Motor neuron (in vitro differentiated cells): ENCODE data around the gene SOBP. TPM values are rescaled to one million over a fixed set of nuclear protein-coding genes. Genes with fewer than 3 reads are reported as not detected.

Source experiments
- ATAC-seq, 8 experiments: fragments of 200-7000 bp; cut with Tn5 transposase; replicated peaks in 6 of 8; 2 replicates each; pipeline ENCODE4 v1.8.0; 2021; ENCODE audit warnings: mild to moderate bottlenecking in 8 of 8, moderate library complexity in 8 of 8
- H3K27ac ChIP-seq, 2 donors: fragments of 250-450 bp; sonication (Bioruptor Pico); 2 replicates each; pipeline ENCODE4 v1.9.0; 2021; ENCODE audit warnings: antibody characterized with exemption in 2 of 2, mild to moderate bottlenecking in 2 of 2, moderate library complexity in 1 of 2
- H3K4me1 ChIP-seq, 2 donors: fragments of 250-450 bp; sonication (Bioruptor Pico); replicated peaks in 1 of 2; 2 replicates each; pipeline ENCODE4 v1.6.1; 2021; ENCODE audit warnings: antibody characterized with exemption in 2 of 2, mild to moderate bottlenecking in 2 of 2, moderate library complexity in 1 of 2
- H3K4me3 ChIP-seq, 5 donors: fragments of 250-450 bp; sonication (Bioruptor Pico); 2 replicates each; pipeline ENCODE4 v1.9.0; 2021; ENCODE audit warnings: antibody characterized with exemption in 5 of 5, mild to moderate bottlenecking in 5 of 5, moderate library complexity in 4 of 5
- WGBS, 10 experiments: fragments of 450-650 bp; shearing (Covaris generic); methylation state at CpG; one replicate each; pipeline ENCODE4 v1.0.0; 2022; 5-methylcytosine and 5-hydroxymethylcytosine counted together
- in situ Hi-C, 9 experiments: fragments of 400-800 bp; cut with MboI; loops; one replicate each; pipeline ENCODE4 v1.15.0; 2021; ENCODE audit warnings: low sequenced_read_pairs in 9 of 9, low pct_unique_long_range_greater_than_20kb in 2 of 9; ENCODE audit not compliant: unreplicated experiment in 9 of 9
- total RNA-seq, 8 experiments: library from RNA; unstranded; fragments of 300-600 nt; gene quantifications; 2 replicates each; pipeline versions ENCODE4 v1.2.3 to v1.2.4, GENCODE V29; 2022

The SOBP gene
- total RNA-seq, 8 experiments from 2014 or later = 1.2 to 42.5 (median 9.6) TPM

GRCh38 chr6:107668743-107669474 lies 179.0 kb downstream of the SOBP start:
- 77 to 100% (median 93%) methylated on average over 1 to 15 of the region's 23 CpGs; no CpG with 5 or more reads in 5 of the 10 experiments for WGBS, 10 experiments

GRCh38 chr6:107670792-107671199 lies 180.9 kb downstream of the SOBP start:
- in situ Hi-C loops = loop anchor here in 3 of 9 experiments (10.0 to 25.0 kb wide), 3 partner anchors 167 to 358 kb away; no protein-coding TSS in a partner anchor
- Histone ChIP-seq H3K4me1 (peaks cover 48 to 51% of the 10 kb centered on the region in 2 donors), H3K27ac (no peak overlapping the region), H3K4me3 (no peak overlapping the region)
- ATAC-seq = peak; percentile 19 to 70 (median 50)
- WGBS, 10 experiments = 0 to 46% (median 33%) methylated on average over 1 to 6 of the region's 9 CpGs; no CpG with 5 or more reads in 3 of the 10 experiments

More at GRCh38 chr6:107668743-107669474, 179.0 kb downstream of the SOBP start:
- Histone ChIP-seq H3K4me1 (peaks cover 39 to 44% of the 10 kb centered on the region in 2 donors), H3K4me3 (no peak overlapping the region), H3K27ac (no peak overlapping the region)
- no peak for ATAC-seq
- in situ Hi-C loops = loop anchor here in 2 of 9 experiments (25.0 kb wide), 2 partner anchors 168 to 357 kb away; no protein-coding TSS in a partner anchor

- peaks cover 27 to 28% of the 10 kb centered on the region in 2 donors for H3K4me1 ChIP-seq
- peak in 3 of 8 experiments; percentile 64 to 77 (median 66) for ATAC-seq
- 39 to 95% (median 84%) methylated on average over 2 to 13 of the region's 13 CpGs for WGBS, 10 experiments
- no peak overlapping the region for H3K27ac ChIP-seq
- no peak overlapping the region for H3K4me3 ChIP-seq
- in situ Hi-C loops = loop anchor here in 3 of 9 experiments (10.0 to 25.0 kb wide), 3 partner anchors 164 to 361 kb away; no protein-coding TSS in a partner anchor
Measured at GRCh38 chr6:107673076-107673494, 183.2 kb downstream of the SOBP start.

- in situ Hi-C loops = loop anchor here in 5 of 9 experiments (10.0 to 25.0 kb wide), 3 partner anchors 162 to 363 kb away; no protein-coding TSS in a partner anchor
- no peak overlapping the region for H3K4me3 ChIP-seq
- ATAC-seq = peak; percentile 72 to 97 (median 91)
- peaks cover 29 to 31% of the 10 kb centered on the region in 2 donors for H3K4me1 ChIP-seq
- peak overlapping the region; percentile 35 to 87 for H3K27ac ChIP-seq
- 0 to 12% (median 0%) methylated on average over 1 to 8 of the region's 15 CpGs; no CpG with 5 or more reads in 2 of the 10 experiments for WGBS, 10 experiments
Measured at GRCh38 chr6:107674995-107675738, 185.2 kb downstream of the SOBP start.

- WGBS, 10 experiments = 15 to 100% (median 85%) methylated on average over 1 to 8 of the region's 11 CpGs
- Histone ChIP-seq H3K4me3 (no peak overlapping the region), H3K4me1 (peaks cover 21 to 23% of the 10 kb centered on the region in 2 donors), H3K27ac (no peak overlapping the region)
- ATAC-seq = no peak
- in situ Hi-C loops = loop anchor here in 4 of 9 experiments (10.0 to 25.0 kb wide), 2 partner anchors 161 to 169 kb away; no protein-coding TSS in a partner anchor
Measured at GRCh38 chr6:107676042-107676441, 186.1 kb downstream of the SOBP start.

- no peak overlapping the region for H3K27ac ChIP-seq
- no peak overlapping the region for H3K4me3 ChIP-seq
- no peak for ATAC-seq
- peaks cover 15 to 17% of the 10 kb centered on the region in 2 donors for H3K4me1 ChIP-seq
- WGBS, 10 experiments = 86 to 100% (median 100%) methylated on average over 1 of the region's 1 CpG
- in situ Hi-C loops = loop anchor here in 4 of 9 experiments (10.0 to 25.0 kb wide), 2 partner anchors 160 to 167 kb away; no protein-coding TSS in a partner anchor
Measured at GRCh38 chr6:107677399-107677798, 187.5 kb downstream of the SOBP start.

GRCh38 chr6:107679457-107679856 lies 189.5 kb downstream of the SOBP start:
- 48 to 100% (median 75%) methylated on average over 1 to 4 of the region's 4 CpGs for WGBS, 10 experiments
- H3K4me3 ChIP-seq = no peak overlapping the region
- ATAC-seq = peak in 6 of 8 experiments; percentile 37 to 95 (median 71)
- in situ Hi-C loops = loop anchor here in 4 of 9 experiments (10.0 to 25.0 kb wide), 2 partner anchors 158 to 165 kb away; no protein-coding TSS in a partner anchor
- peaks cover 14 to 15% of the 10 kb centered on the region in 2 donors for H3K4me1 ChIP-seq
- H3K27ac ChIP-seq = no peak overlapping the region

- Histone ChIP-seq H3K4me3 (no peak overlapping the region), H3K4me1 (peaks cover 6 to 7% of the 10 kb centered on the region in 2 donors), H3K27ac (no peak overlapping the region)
- in situ Hi-C loops = loop anchor here in 2 of 9 experiments (25.0 kb wide), 1 partner anchor 155 kb away; no protein-coding TSS in a partner anchor
- 86 to 100% (median 100%) methylated on average over 1 to 3 of the region's 3 CpGs; no CpG with 5 or more reads in 1 of the 10 experiments for WGBS, 10 experiments
- ATAC-seq = no peak
Measured at GRCh38 chr6:107682721-107683120, 192.8 kb downstream of the SOBP start.

- no peak for ATAC-seq
- WGBS, 10 experiments = 76 to 100% (median 100%) methylated on average over 1 to 2 of the region's 2 CpGs; no CpG with 5 or more reads in 7 of the 10 experiments
- Histone ChIP-seq H3K27ac (no peak overlapping the region), H3K4me1 (peaks cover 6 to 7% of the 10 kb centered on the region in 2 donors), H3K4me3 (no peak overlapping the region)
- in situ Hi-C loops = loop anchor here in 2 of 9 experiments (25.0 kb wide), 1 partner anchor 154 kb away; no protein-coding TSS in a partner anchor
Measured at GRCh38 chr6:107683183-107683582, 193.3 kb downstream of the SOBP start.

GRCh38 chr6:107684996-107685395 lies 195.1 kb downstream of the SOBP start:
- no peak for ATAC-seq
- Histone ChIP-seq H3K27ac (no peak overlapping the region), H3K4me1 (peaks cover 12 to 14% of the 10 kb centered on the region in 2 donors), H3K4me3 (no peak overlapping the region)
- in situ Hi-C loops = loop anchor here in 2 of 9 experiments (25.0 kb wide), 1 partner anchor 152 kb away; no protein-coding TSS in a partner anchor
- 50 to 95% (median 82%) methylated on average over 2 of the region's 2 CpGs; no CpG with 5 or more reads in 6 of the 10 experiments for WGBS, 10 experiments

- H3K4me3 ChIP-seq = no peak overlapping the region
- H3K27ac ChIP-seq = peak overlapping the region; percentile 76 to 77
- 80 to 100% (median 98%) methylated on average over 1 to 3 of the region's 3 CpGs; no CpG with 5 or more reads in 4 of the 10 experiments for WGBS, 10 experiments
- no peak for ATAC-seq
- H3K4me1 ChIP-seq = peaks cover 40 to 43% of the 10 kb centered on the region in 2 donors
- in situ Hi-C loops = loop anchor here in 2 of 9 experiments (25.0 kb wide), 1 partner anchor 148 kb away; no protein-coding TSS in a partner anchor
Measured at GRCh38 chr6:107689190-107689589, 199.3 kb downstream of the SOBP start.
